Measurements from ENCODE around the gene IL32.

IL32 gene, protein sequence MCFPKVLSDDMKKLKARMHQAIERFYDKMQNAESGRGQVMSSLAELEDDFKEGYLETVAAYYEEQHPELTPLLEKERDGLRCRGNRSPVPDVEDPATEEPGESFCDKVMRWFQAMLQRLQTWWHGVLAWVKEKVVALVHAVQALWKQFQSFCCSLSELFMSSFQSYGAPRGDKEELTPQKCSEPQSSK

DNA sequence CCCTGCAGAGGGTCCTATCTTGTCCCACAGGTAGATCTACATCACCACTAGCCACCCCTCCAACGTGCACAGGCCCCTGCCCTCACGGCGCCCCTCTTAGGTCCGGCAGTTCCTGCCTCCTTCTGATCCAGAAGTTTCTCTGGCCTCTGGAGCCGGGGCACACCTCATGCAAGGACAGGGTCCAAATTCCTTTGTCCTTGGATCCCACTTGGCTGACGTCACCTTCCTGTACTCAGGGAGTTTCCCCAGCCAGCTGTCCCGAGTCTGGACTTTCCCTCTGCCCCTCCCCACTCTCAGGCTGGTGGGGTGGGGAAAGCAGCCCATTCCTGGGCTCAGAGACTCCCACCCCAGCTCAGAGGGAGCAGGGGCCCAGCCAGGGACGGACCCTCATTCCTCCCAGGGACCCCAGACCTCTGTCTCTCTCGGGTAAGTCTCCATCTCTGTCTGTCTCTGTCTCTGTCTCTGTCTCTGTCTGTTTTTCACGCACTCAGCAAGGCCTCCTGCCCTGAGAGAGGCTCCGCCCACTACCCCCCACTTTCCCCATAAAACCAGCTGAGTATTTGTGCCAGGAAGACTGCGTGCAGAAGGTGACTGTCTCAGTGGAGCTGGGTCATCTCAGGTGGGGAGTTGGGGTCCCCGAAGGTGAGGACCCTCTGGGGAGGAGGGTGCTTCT is at the start of gene IL32:
IL32 (plus strand) TSS at position 572 of the 673 bp plus-strand sequence. CDS start 172 bp downstream, outside the sequence.
- in situ Hi-C loops (cut with MboI; ENCODE audit: low sequenced_read_pairs) = no loop called here

DNA sequence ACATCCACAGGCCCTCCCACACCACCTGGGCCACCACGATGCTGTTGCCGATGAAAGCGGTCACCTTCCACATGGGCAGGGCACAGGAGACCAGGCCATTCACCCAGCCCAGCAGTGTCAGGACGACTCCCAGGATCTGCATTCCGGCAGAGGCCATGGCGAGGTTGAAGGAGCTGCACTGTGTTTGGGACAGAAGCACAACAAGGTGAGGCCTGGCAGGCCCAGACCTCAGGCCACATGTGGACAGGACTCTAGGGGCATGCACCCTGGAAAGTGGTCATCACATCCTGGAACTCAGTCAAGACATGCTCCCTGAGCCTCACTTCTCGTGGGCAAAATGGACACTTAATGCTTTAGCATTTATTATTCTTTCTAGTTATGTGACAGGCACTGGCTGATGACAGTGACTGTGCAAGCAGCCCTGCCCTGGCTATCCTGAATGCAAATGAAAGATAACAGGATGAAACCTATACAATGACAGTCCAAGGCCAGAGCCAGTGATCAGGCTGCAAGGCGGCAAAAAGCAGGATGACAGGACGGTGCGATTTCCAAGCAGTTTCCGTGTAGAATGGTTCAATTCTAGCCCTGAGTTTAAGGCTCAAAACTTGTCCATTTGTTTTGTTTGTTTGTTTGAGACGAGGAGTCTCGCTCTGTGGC is 49.4 kb upstream of the IL32 start:
- in situ Hi-C loops (cut with MboI; ENCODE audit: low sequenced_read_pairs) = no loop called here

DNA sequence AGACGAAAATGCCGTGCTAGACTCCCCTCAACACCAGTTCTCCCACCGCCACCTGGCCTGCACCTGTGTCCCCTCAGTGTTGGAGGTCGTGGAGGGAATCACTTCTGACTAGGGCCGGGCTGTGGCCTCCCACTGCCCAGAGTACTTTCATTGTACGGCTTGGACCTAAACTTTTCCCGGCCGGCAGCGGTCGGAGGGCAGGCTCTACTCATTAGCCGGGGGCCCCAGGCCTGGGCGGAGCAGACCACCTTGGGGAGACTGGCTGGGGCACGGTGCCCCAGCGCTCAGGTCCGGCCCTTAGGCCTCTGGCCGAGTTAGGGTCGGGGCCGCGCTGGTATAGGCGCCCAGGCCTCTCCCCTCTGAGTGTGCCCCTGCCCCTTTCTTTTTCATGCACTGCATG is 48.1 kb upstream of the IL32 start:
- in situ Hi-C loops (cut with MboI; ENCODE audit: low sequenced_read_pairs) = no loop called here

DNA sequence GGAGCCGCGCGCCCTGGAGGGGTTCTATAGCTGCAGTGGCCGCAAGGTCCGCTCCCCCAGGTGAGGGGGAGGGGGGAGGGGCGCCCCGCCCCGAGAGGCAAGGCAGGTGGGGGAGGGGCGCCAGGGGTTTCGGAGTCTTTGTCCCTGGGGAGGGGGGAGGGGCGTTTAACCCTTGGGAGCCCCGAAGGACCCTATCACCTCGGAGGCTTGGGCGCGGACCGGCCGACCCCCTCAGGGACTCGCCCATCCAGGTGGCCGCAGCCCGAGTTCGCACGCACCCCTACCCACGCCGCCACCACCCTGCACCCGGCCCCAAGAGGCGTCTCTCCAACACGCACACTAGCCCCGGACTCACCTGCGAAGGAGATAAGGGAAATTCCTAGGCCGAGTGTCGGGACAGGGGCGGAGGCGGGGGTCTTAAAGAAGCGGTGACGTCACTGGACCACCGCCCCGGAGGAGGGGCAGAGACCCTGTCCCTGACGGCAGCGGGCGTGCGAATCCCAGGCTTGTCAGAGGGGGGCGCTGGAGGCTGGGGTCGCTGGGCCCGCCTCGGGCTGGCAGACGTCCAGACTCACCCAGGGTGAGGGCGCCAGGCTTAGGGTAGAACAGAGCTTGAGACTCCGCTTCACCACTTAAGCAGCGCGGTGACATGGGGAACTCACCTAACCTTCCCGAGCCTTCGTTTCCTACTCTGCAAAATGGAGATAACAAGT is 47.5 kb upstream of the IL32 start, which contains the start of gene CLDN6:
CLDN6 (minus strand) TSS at position 390 of the 713 bp plus-strand sequence. CDS start 2,162 bp downstream, outside the sequence.
- in situ Hi-C loops (cut with MboI; ENCODE audit: low sequenced_read_pairs) = no loop called here

DNA sequence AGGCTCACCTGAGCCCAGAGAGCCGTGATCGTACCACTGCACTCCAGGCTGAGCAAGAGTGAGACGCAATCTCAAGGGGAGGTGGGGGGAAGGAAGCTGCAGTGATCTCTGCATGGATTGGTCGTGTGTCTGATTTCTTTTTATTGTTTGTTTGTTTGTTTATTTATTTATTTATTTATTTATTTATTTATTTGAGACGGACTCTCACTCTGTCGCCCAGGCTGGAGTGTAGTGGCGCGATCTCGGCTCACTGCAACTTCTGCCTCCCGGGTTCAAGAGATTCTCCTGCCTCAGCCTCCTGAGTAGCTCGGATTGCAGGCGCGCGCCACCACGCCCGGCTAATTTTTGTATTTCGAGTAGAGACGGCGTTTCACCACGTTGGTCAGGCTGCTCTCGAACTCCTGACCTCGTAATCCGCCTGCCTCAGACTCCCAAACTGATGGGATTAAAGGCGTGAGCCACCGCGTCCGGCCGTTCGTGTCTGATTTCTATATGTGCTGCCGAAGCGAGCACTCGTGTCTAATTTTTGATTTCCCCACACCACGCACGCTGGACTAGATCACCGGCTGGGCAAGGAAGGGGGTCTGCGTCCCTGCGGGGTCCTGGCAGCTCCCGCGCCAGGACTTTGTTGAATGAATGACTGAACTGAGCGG is 45.7 kb upstream of the IL32 start:
- in situ Hi-C loops (cut with MboI; ENCODE audit: low sequenced_read_pairs) = no loop called here

DNA sequence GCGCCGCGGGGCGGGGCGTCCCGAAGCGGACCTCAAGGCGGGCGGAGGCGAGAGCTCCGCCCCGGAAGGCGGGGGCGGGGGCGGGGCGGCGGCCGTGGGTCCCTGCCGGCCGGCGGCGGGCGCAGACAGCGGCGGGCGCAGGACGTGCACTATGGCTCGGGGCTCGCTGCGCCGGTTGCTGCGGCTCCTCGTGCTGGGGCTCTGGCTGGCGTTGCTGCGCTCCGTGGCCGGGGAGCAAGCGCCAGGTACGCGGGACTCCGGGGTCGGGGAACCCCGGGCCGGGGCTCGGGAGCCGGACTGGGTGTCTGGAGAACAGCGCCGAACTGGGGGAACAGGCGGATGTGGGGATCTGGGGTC is 45.2 kb upstream of the IL32 start, which contains the start of gene TNFRSF12A:
TNFRSF12A (plus strand) TSS at position 122 of the 357 bp plus-strand sequence; CDS start at position 152, 30 bp downstream.
- in situ Hi-C loops (cut with MboI; ENCODE audit: low sequenced_read_pairs) = no loop called here

DNA sequence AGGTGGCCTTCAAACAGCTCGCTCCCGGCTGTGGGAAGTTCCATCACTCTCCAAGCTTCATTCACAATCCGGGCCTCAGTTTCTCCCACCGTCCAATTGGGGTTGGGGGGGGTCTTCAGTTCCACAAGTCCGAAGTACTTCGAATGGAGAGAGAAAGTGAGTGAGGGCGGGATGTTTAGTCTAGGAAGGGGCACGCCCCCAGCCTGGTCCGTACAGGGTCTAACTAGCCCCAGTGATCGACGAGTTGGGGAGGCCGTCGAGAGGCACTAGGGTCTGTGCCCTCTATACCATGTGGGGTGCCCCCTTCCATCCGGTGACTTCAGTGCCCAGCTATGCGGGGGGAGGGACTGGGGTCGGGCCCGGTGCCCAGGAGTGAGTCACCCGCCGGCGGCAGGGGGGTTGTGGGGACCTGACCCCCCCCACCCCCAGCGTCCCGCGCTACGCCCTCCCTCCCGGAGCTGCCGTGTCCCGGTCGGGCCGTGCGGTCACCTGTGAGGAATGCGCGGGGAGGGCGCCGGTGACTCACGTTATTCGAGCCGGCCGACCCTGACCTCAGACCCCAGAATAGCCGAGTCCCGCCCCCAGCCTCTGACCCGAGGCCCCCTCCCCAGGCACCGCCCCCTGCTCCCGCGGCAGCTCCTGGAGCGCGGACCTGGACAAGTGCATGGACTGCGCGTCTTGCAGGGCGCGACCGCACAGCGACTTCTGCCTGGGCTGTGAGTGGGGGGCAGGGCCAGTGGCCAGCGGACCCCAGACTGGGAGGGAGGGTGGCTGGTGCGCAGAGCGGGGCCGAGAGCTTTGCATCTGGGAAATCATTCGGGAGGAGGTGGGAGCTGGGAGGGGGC is 44.6 kb upstream of the IL32 start:
- in situ Hi-C loops (cut with MboI; ENCODE audit: low sequenced_read_pairs) = no loop called here

DNA sequence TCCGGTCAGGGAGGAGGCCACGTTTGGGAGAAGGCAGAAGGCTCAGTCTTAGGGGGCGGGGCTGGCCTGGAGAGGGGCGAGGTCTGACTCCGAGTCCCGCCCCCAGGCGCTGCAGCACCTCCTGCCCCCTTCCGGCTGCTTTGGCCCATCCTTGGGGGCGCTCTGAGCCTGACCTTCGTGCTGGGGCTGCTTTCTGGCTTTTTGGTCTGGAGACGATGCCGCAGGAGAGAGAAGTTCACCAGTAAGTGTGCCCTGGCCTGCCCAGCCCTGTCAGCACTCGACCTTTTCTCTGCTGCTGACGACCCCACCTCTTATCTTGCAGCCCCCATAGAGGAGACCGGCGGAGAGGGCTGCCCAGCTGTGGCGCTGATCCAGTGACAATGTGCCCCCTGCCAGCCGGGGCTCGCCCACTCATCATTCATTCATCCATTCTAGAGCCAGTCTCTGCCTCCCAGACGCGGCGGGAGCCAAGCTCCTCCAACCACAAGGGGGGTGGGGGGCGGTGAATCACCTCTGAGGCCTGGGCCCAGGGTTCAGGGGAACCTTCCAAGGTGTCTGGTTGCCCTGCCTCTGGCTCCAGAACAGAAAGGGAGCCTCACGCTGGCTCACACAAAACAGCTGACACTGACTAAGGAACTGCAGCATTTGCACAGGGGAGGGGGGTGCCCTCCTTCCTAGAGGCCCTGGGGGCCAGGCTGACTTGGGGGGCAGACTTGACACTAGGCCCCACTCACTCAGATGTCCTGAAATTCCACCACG is 43.8 kb upstream of the IL32 start:
- in situ Hi-C loops (cut with MboI; ENCODE audit: low sequenced_read_pairs) = no loop called here

DNA sequence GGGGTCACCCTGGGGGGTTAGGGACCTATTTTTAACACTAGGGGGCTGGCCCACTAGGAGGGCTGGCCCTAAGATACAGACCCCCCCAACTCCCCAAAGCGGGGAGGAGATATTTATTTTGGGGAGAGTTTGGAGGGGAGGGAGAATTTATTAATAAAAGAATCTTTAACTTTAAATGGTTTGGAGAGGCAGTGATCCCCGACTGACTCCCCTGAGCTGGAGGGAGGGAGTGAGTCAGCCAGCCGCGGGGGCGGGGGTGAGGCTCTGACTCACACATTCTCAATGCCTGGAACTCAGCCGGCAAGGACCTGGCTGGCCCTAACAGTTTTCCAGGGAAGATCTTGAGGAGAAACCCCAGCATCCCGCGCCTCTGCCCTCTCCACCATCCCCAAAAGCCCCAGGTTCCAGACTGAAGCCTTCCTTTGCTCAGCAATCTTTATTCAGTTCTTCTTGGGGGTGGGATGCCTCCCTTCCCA is 43.2 kb upstream of the IL32 start:
- in situ Hi-C loops (cut with MboI; ENCODE audit: low sequenced_read_pairs) = no loop called here

DNA sequence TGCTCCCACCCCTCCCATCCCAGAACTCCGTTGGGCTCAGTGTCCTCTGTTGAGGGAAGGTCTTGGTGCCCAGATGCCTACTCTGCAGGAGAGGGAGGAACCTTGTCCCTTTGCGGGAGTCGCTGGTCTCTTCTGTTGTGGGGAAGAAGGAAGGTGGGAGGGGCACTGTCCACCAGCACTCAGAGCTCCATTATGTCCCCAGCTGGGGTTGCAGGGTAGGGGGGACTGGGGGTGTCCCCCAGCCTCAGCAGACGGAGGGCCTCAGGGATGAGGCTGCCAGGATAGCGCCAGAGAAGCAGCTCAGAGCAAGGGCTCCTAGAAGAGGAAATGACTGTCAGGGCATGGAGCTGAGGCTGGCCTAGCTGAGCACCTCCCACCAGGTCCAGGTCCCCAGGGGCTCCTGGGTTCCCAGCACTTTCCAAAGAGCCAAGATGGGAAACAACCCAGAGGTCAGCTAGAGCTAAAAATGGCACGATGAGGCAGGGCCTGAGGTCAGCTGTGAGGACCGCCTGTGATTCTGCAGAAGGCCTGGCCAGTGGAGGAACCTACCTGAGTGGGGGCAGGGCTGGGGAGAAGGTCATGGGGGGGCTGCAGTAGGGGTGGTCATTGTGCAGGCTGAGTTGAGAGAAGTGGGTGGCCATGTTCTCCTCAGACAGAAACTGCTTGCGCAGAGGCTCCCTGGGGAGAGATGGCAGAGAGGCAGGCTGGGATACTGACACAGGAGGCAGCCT is 42.6 kb upstream of the IL32 start:
- in situ Hi-C loops (cut with MboI; ENCODE audit: low sequenced_read_pairs) = no loop called here

DNA sequence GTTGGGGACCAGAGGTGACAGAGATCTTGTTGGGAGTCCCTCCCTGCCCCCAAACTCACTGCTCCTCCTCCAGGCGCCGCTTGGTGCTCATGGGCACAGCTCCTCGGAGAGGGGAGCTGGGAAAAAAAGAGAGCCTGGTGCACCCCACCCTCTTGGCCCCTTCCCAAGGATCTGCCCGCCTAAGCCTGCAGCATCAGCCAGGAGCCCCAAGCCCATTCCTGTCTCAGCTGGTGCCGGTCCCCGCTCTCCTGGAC is 42.1 kb upstream of the IL32 start:
- in situ Hi-C loops (cut with MboI; ENCODE audit: low sequenced_read_pairs) = no loop called here

DNA sequence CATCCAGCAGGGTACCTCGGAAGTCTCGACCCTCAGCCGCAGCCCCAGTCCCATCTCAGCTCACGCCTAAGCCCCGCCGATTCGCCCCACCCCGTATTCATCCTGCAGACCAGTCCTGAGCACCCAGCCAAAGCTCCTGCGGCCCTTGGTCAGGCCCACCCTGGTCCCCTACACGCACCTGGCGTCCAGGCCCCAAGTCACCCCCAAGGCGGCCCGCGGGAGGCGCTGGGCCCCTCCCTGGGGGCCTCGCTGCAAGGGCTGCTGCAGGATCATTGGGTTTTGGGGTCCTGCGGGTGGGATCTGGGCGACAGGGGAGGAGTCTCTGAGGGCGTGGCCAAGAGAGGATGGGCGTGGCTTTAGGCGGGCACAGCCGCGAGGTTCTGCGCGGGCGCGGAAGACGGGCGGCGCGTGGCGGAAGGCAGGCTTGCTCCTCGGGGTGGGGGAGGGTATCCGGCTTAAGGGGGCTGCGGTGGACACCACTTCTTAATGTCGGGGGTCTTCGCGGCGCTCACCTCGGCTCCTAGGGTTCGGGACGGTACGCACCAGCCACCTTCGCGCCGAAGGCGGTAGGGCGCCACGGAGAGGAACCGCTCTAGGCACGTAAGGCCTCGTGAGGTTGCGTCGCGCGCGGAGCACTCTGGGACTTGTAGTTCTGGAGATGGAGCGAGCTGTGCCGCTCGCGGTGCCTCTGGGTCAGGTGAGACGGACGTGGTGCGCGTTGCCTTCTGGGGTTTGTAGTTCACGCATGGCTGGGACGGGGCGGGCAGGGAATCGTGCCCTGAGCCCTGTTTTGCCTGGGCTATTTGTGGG is 41.6 kb upstream of the IL32 start, which contains the start of the genes HCFC1R1 and THOC6:
HCFC1R1 (minus strand) TSS at position 274 of the 810 bp plus-strand sequence; CDS start at position 273, 1 bp downstream.
THOC6 (plus strand) TSS at position 367 of the 810 bp plus-strand sequence; CDS start at position 659, 292 bp downstream.
- in situ Hi-C loops (cut with MboI; ENCODE audit: low sequenced_read_pairs) = no loop called here

DNA sequence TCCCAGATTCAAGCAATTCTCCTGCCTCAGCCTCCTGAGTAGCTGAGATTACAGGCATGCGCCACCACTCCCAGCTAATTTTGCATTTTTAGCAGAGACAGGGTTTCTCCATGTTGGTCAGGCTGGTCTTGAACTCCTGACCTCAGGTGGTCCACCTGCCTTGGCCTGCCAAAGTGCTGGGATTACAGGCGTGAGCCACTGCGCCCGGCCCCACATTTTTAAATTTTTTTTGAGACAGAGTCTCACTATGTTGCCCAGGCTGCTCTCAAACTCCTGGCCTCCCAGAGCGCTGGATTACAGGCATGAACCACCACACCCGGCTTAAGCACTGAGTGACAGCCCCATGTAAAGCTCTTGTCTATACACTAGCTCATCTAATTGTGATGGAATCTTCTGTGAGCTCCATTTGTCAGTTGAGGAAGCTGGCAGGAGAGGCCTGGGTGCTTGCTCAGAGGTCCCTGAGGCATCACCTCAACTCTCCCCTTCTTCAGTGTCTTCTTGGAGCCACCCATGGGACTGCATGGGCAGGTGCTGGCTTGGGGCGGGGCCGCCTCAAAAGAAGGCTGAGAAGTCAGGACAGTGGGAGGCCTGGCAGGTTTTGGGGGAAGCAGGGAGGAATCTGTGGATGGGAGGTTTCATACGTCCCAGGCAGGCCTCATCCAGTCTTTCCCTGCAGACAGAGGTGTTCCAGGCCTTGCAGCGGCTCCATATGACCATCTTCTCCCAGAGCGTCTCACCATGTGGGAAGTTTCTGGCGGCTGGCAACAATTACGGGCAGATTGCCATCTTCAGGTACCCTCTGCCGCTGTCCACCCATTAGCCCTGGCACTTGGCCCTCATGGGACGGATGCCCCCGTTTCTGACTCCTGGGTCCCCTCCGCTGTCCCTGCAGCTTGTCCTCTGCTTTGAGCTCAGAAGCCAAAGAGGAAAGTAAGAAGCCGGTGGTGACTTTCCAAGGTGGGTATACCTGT is 40.1 kb upstream of the IL32 start:
- in situ Hi-C loops (cut with MboI; ENCODE audit: low sequenced_read_pairs) = no loop called here

DNA sequence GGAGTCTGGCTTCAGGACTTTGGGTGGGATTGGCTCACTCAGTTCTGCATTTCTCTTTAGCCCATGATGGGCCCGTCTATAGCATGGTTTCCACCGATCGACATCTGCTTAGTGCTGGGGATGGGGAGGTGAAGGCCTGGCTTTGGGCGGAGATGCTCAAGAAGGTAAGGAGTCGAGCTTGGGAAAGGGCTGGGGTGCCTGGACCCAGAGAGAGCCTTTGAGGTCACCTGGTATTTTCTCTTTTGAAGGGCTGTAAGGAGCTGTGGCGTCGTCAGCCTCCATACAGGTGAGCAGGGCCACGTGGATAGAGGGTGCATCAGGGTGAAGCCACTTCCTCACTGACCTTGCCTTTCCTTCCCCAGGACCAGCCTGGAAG is 39.4 kb upstream of the IL32 start:
- in situ Hi-C loops (cut with MboI; ENCODE audit: low sequenced_read_pairs) = no loop called here

DNA sequence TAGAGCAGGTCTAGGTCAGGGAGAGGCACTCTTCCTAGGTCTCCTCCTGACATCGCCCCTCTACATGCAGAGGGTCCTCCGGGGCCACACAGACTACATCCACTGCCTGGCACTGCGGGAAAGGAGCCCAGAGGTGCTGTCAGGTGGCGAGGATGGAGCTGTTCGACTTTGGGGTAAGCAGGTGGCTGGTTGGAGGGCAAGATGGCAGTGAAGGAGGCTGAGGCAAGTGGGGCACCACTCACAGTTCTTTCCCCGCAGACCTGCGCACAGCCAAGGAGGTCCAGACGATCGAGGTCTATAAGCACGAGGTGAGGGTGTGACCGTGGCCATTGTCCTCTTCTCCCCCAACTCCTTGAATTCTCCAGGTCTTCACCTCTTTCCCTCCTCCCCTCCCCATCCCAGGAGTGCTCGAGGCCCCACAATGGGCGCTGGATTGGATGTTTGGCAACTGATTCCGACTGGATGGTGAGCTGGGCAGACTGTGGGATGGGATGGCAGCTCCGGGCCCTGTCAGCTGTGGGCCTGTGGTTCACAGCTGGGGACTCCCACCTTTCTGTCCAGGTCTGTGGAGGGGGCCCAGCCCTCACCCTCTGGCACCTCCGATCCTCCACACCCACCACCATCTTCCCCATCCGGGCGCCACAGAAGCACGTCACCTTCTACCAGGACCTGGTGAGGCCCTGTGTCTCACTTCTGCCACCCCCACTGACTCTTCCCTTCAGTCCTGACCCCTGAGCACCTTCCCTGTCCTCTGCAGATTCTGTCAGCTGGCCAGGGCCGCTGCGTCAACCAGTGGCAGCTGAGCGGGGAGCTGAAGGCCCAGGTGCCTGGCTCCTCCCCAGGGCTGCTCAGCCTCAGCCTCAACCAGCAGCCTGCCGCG is 38.6 kb upstream of the IL32 start:
- in situ Hi-C loops (cut with MboI; ENCODE audit: low sequenced_read_pairs) = no loop called here

DNA sequence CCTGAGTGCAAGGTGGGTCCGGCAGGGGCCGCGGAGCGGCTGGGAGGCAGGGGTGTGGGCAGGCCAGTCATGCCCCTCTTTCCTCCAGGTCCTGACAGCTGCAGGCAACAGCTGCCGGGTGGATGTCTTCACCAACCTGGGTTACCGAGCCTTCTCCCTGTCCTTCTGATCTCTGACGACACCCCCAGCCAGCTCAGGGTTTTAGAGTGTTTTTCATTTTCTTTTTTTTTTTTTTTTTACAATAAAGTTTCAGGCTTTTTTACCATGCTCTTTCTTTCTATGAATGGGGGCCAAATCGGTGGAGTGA is 38.0 kb upstream of the IL32 start:
- in situ Hi-C loops (cut with MboI; ENCODE audit: low sequenced_read_pairs) = no loop called here

All from HL-60/S4 (cell line).